Sigmoid colon (tissue), 7 donors: ENCODE data around the gene TP73. TPM values are rescaled to one million over a fixed set of nuclear protein-coding genes. Genes with fewer than 3 reads are reported as not detected.
A peak's percentile ranks its signal among the peaks of the same experiment; 100 is the strongest.

ENCODE experiments used
- DNase-seq: peaks from one replicate; pipeline ENCODE4 v3.0.0-alpha.2; 2019
- H3K27ac ChIP-seq, 4 donors: fragments of 200-600 bp; sonication (generic); one replicate each; pipeline ENCODE4 v1.5.1; 2016 to 2019; ENCODE audit warnings: mild to moderate bottlenecking in 1 of 4
- H3K27me3 ChIP-seq, 3 donors: fragments of 200-600 bp; sonication (generic); one replicate each; pipeline ENCODE4 v1.5.1; 2019; ENCODE audit warnings: mild to moderate bottlenecking in 1 of 3
- H3K36me3 ChIP-seq, 4 donors: fragments of 200-600 bp; sonication (generic); one replicate each; pipeline ENCODE4 v1.5.1; 2016 to 2019
- H3K4me1 ChIP-seq, 4 donors: fragments of 200-600 bp; sonication (generic); one replicate each; pipeline ENCODE4 v1.5.1; 2017 to 2019
- H3K4me3 ChIP-seq, 4 donors: fragments of 200-600 bp; sonication (generic); one replicate each; pipeline ENCODE4 v1.5.1; 2017 to 2019; ENCODE audit warnings: mild to moderate bottlenecking in 2 of 4, moderate library complexity in 1 of 4
- H3K9me3 ChIP-seq, 4 donors: fragments of 200-600 bp in 3 of 4; sonication (generic) in 3 of 4; one replicate each; pipeline versions ENCODE4 v1.5.1 to v1.6.1; 2013 to 2019
- CTCF ChIP-seq, 4 experiments: fragments of 450-650 bp in 3 of 4; fragments of 200-600 bp in 1 of 4; IDR thresholded peaks; one replicate each; pipeline ENCODE4 v1.5.1; 2016 to 2019; ENCODE audit warnings: antibody characterized with exemption in 4 of 4, mild to moderate bottlenecking in 3 of 4, moderate library complexity in 2 of 4
- EP300 ChIP-seq, 4 donors: sonication (generic); formaldehyde crosslinking; IDR thresholded peaks; one replicate each; pipeline ENCODE4 v1.6.1; 2017; ENCODE audit warnings: antibody characterized with exemption in 4 of 4
- POLR2A ChIP-seq, 2 donors: fragments of 450-650 bp; IDR thresholded peaks; one replicate each; pipeline ENCODE4 v1.6.1; 2016; ENCODE audit warnings: antibody characterized with exemption in 2 of 2, mild to moderate bottlenecking in 2 of 2, moderate library complexity in 2 of 2
- POLR2AphosphoS5 ChIP-seq, 4 donors: sonication (generic); formaldehyde crosslinking; IDR thresholded peaks; one replicate each; pipeline ENCODE4 v1.6.1; 2017; ENCODE audit warnings: antibody characterized with exemption in 4 of 4
- WGBS, 2 donors: extraction: QIAGEN DNeasy Blood & Tissue Kit; methylation state at CpG; one replicate each; pipeline ENCODE4 v1.1.7; 2013; 5-methylcytosine and 5-hydroxymethylcytosine counted together
- intact Hi-C: fragments of 100-400 bp; cut with DNase I; formaldehyde crosslinking; loops from one replicate; pipeline ENCODE4 v1.15.1; 2023
- polyA plus RNA-seq, 3 donors: library from polyadenylated mRNA; stranded (reverse); fragments of 200-250 nt; gene quantifications; one replicate each; pipeline ENCODE4 v1.2.3, GENCODE V29; 2013
- total RNA-seq, 4 donors: library from RNA; depleted of rRNA; stranded (reverse); fragments of >200 nt; gene quantifications; one replicate each; pipeline ENCODE4 v1.1.0, GENCODE V29; 2016
- donor health status: healthy with polysubstance abuse.
- donor health status: Bipolar disorder and iron deficiency.
- donor health status: healthy.

TP73 gene
- total and polyA plus RNA-seq, 7 donors, result 0.22 to 0.69 TPM; not detected in 5

- no peaks in the 10 kb centered on the region for H3K9me3 ChIP-seq
- 77 to 78% methylated on average over 26 of the region's 26 CpGs for WGBS, 2 donors
- DNase-seq, result peak; percentile 50
- H3K36me3 ChIP-seq, result no peaks in the 10 kb centered on the region
- no peak overlapping the region for H3K4me3 ChIP-seq
- intact Hi-C loops, result no loop called here
- no peak for TF ChIP-seq POLR2A (IDR thresholded peaks at IDR 0.05)
- no peak for TF ChIP-seq CTCF (IDR thresholded peaks at IDR 0.05)
- TF ChIP-seq POLR2AphosphoS5 (IDR thresholded peaks at IDR 0.05), result no peak
- no peak for TF ChIP-seq EP300 (IDR thresholded peaks at IDR 0.05)
- peaks cover 14 to 67% (median 48%) of the 10 kb centered on the region in 3 donors for H3K27me3 ChIP-seq
- H3K4me1 ChIP-seq, result peaks cover 0 to 4% (median 2%) of the 10 kb centered on the region in 4 donors
- no peak overlapping the region for H3K27ac ChIP-seq
These were observed 5.4 kb downstream of the TP73 start for GRCh38 chr1:3657578-3658230.

GRCh38 chr1:3658231-3658615 lies 5.9 kb downstream of the TP73 start:
- Histone ChIP-seq H3K27ac (no peak overlapping the region), H3K27me3 (peaks cover 8 to 67% (median 43%) of the 10 kb centered on the region in 3 donors), H3K4me1 (no peaks in the 10 kb centered on the region), H3K9me3 (no peaks in the 10 kb centered on the region), H3K36me3 (no peaks in the 10 kb centered on the region), H3K4me3 (no peak overlapping the region)
- TF ChIP-seq POLR2A (IDR thresholded peaks at IDR 0.05) (no peak), EP300 (IDR thresholded peaks at IDR 0.05) (no peak), POLR2AphosphoS5 (IDR thresholded peaks at IDR 0.05) (no peak), CTCF (IDR thresholded peaks at IDR 0.05) (no peak)
- no peak for DNase-seq
- WGBS, 2 donors, result 41 to 44% methylated on average over 14 of the region's 14 CpGs
- intact Hi-C loops, result no loop called here

GRCh38 chr1:3659093-3659492 lies 6.8 kb downstream of the TP73 start:
- Histone ChIP-seq H3K4me1 (no peaks in the 10 kb centered on the region), H3K36me3 (no peaks in the 10 kb centered on the region), H3K27me3 (peaks cover 8 to 65% (median 34%) of the 10 kb centered on the region in 3 donors), H3K27ac (no peak overlapping the region), H3K9me3 (no peaks in the 10 kb centered on the region), H3K4me3 (no peak overlapping the region)
- intact Hi-C loops, result no loop called here
- TF ChIP-seq CTCF (IDR thresholded peaks at IDR 0.05) (no peak), EP300 (IDR thresholded peaks at IDR 0.05) (no peak), POLR2A (IDR thresholded peaks at IDR 0.05) (no peak), POLR2AphosphoS5 (IDR thresholded peaks at IDR 0.05) (no peak)
- DNase-seq, result no peak
- 81 to 92% methylated on average over 15 of the region's 15 CpGs for WGBS, 2 donors

- WGBS, 2 donors, result 80 to 82% methylated on average over 2 of the region's 2 CpGs
- intact Hi-C loops, result no loop called here
- H3K27me3 ChIP-seq, result peaks cover 8 to 51% (median 21%) of the 10 kb centered on the region in 3 donors
- no peak overlapping the region for H3K4me3 ChIP-seq
- H3K4me1 ChIP-seq, result no peaks in the 10 kb centered on the region
- no peaks in the 10 kb centered on the region for H3K9me3 ChIP-seq
- H3K27ac ChIP-seq, result no peak overlapping the region
- TF ChIP-seq CTCF (IDR thresholded peaks at IDR 0.05) (no peak), POLR2AphosphoS5 (IDR thresholded peaks at IDR 0.05) (no peak), POLR2A (IDR thresholded peaks at IDR 0.05) (no peak), EP300 (IDR thresholded peaks at IDR 0.05) (no peak)
- no peak for DNase-seq
- H3K36me3 ChIP-seq, result no peaks in the 10 kb centered on the region
These were observed 8.4 kb downstream of the TP73 start for GRCh38 chr1:3660704-3661103.

GRCh38 chr1:3661631-3662030 lies 9.3 kb downstream of the TP73 start:
- Histone ChIP-seq H3K27ac (no peak overlapping the region), H3K4me3 (no peak overlapping the region), H3K27me3 (peaks cover 8 to 42% (median 21%) of the 10 kb centered on the region in 3 donors), H3K36me3 (no peaks in the 10 kb centered on the region), H3K4me1 (no peaks in the 10 kb centered on the region), H3K9me3 (no peaks in the 10 kb centered on the region)
- 91 to 92% methylated on average over 4 of the region's 4 CpGs for WGBS, 2 donors
- intact Hi-C loops, result no loop called here
- no peak for DNase-seq
- TF ChIP-seq CTCF (IDR thresholded peaks at IDR 0.05) (no peak), POLR2AphosphoS5 (IDR thresholded peaks at IDR 0.05) (no peak), EP300 (IDR thresholded peaks at IDR 0.05) (no peak), POLR2A (IDR thresholded peaks at IDR 0.05) (no peak)
